HG02981 (cell line): ENCODE measurements around the gene DPH7.
"Not testable (repeated sequence)": the region's sequence is repeated elsewhere in the genome, so short reads cannot be mapped to it uniquely, and the experiment has no call there.

Experiments
- ATAC-seq: cut with Tn5 transposase; IDR thresholded peaks from one replicate; pipeline ENCODE4 v1.9.1; 2021; ENCODE audit warnings: mild to moderate bottlenecking, moderate library complexity; ENCODE audit not compliant: unreplicated experiment

DPH7 gene

DNA sequence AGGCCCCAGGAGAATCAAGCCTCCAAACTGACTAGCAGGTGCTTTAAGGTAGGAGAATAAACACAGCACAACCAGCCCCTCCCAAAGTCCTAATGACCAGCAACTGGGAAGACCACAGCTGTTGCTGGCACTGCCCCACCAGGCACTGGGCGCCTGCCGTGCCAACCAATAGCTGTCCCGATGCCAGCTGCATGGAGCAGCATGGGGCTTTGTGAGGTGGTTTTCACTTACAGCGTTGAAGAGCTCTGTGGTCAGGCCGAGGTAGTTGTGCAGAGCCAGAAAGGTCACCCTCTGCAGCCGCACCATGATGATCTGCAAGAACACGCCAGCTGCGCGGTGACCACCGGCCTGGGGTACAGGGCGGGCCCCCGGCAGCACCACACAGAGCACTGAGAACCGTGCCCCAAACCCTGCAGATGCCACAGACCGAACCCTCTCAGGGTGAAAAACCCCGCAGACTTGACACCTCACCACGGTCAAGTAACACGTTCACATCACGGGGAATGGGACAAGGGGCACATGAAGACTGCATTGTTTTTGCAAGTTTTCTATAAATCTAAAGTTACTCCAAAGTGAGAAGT is 57.2 kb downstream of the DPH7 start:
- no peak for ATAC-seq

GRCh38 chr9:137520614-137521404 is 57.9 kb downstream of the DPH7 start:
- no peak for ATAC-seq

DNA sequence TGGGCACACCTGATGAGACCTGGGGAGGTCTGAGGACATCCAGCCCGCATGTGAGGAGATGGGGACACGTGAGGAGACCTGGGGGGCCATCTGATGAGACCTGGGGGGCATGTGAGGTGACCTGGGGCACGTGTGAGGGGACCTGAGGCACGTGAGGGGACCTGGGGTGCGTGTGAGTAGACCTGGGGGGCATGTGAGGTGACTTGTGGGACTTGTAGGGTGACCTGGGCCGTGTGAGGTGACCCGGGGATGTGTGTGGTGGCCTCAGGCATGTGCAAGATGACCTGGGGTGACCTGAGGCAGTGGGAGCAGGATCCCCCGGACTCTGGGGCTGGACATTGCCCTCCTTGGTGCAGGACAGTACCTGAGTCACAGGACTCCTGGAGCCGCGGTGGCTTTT is 59.2 kb downstream of the DPH7 start:
- ATAC-seq: no peak

- ATAC-seq: not testable (repeated sequence)
Observed at GRCh38 chr9:137518661-137519459, 59.9 kb downstream of the DPH7 start.

DNA sequence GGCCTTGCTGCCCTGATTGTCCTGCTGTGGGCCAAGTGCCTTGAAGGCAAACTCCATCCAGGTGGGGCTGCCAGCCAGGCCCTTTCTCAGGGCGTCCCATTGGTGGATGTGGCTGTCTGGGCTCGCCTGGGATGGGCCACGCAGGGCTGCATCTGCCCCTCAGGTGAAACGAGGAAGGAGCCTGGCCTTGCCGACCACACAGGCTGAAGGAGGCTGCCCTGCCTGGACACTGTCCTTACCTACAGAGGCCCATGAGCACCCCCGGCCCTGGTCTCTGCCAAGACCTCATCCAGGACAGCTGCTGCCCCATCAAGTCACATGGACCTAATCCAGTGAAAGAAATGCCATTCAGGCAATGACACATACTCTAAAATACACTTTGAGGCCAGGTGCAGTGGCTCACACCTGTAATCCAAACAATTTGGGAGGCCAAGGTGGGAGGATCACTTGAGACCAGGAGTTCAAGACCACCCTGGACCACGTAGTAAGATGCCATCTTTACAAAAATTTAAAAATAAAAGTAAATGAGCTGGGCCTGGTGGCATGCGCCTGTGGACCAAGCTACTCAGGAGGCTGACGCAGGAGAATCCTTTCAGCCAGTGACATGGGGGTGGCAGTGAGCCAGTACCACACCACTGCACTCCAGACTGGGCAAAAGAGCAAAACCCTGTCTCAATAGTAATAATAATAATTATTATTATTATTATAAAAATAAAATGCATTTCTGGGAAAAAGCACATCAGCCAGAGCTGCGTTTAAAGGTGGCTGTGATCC is 62.4 kb downstream of the DPH7 start:
- ATAC-seq: no peak

- ATAC-seq: no peak
Observed at GRCh38 chr9:137515338-137515724, 63.4 kb downstream of the DPH7 start.

DNA sequence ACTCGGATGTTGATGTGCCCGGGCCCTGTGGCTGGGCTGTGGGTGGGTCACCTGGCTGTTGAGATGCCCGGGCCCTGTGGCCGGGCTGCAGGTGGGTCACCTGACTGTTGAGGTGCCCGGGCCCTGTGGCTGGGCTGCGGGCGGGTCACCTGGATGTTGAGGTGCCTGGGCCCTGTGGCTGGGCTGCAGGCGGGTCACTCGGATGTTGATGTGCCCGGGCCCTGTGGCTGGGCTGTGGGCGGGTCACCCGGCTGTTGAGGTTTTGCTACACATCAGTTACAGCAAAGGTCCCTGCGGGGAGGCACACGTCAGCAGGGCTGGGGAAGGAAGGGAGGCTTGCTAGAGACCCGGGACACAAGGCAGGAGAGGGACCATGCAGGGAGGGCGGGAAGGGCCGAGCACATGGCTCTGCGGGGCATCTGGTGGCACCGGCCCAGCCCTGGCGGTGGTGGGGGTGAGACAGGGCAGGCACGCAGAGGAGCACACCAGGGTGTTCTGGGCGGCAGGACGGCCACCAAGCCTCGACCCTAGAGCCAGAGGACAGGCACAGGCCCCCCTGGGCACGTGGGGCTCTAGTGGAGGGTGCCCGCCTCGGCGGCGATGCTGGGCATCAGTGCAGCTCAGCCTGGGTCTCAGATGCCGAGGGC is 63.9 kb downstream of the DPH7 start:
- no peak for ATAC-seq

GRCh38 chr9:137513801-137514570 is 64.7 kb downstream of the DPH7 start:
- ATAC-seq: not testable (repeated sequence)

- ATAC-seq: not testable (repeated sequence)
Observed at GRCh38 chr9:137513136-137513535, 65.6 kb downstream of the DPH7 start.

GRCh38 chr9:137511758-137512463 is 66.8 kb downstream of the DPH7 start:
- no peak for ATAC-seq

DNA sequence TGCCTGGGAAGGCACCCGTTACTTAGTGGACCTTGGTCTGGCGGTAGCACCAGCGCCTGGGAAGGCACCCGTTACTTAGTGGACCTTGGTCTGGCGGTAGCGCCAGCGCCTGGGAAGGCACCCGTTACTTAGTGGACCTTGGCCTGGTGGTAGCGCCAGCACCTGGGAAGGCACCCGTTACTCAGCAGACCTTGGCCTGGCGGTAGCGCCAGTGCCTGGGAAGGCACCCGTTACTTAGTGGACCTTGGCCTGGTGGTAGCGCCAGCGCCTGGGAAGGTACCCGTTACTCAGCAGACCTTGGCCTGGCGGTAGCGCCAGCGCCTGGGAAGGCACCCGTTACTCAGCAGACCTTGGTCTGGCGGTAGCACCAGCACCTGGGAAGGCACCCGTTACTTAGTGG is 67.6 kb downstream of the DPH7 start:
- not testable (repeated sequence) for ATAC-seq

- no peak for ATAC-seq
Observed at GRCh38 chr9:137509198-137509597, 69.5 kb downstream of the DPH7 start.

- no peak for ATAC-seq
Observed at GRCh38 chr9:137506702-137507171, 72.0 kb downstream of the DPH7 start.

DNA sequence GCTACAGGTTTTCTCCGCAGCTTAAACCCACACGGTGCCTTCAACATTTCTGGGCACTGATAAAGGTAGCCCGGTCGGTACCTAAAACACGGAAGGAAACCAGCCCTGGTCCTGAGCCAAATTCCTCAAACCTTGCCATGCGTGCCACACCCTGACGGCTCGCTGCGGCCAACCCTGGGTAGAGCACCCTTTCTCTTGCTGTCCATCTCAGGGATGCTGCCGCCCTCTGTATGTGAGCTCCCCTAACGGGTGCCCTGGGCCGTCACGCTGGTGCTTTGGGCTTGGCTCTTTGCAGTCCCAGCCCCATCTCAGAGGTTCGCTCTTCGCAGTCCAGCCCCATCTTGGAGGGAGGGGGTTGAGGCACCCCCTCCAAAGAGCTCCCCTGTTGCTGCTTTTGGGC is 72.5 kb downstream of the DPH7 start:
- ATAC-seq: no peak

GRCh38 chr9:137505421-137506140 is 73.1 kb downstream of the DPH7 start:
- ATAC-seq: no peak
